WI38 (cell line): ENCODE results near the gene KDM4C.

Experiments used
- H3K4me3 ChIP-seq: 2 replicates; pipeline ENCODE4 v1.5.1; 2011; ENCODE audit warnings: low read depth, mild to moderate bottlenecking, control low read depth, low read length
- CTCF ChIP-seq: IDR thresholded peaks from 2 replicates; pipeline ENCODE4 v1.5.1; 2012; ENCODE audit warnings: low read depth, mild to moderate bottlenecking, control low read depth, low read length

Gene KDM4C

GRCh38 chr9:7150153-7150890, 392.5 kb downstream of the KDM4C start:
- no peak for TF ChIP-seq CTCF
- H3K4me3 ChIP-seq = no peak overlapping the region

- H3K4me3 ChIP-seq = no peak overlapping the region
- TF ChIP-seq CTCF = no peak
These were observed 395.4 kb downstream of the KDM4C start for GRCh38 chr9:7153134-7153533.

- no peak overlapping the region for H3K4me3 ChIP-seq
- TF ChIP-seq CTCF = no peak
These were observed 395.8 kb downstream of the KDM4C start for GRCh38 chr9:7153566-7153965.

DNA sequence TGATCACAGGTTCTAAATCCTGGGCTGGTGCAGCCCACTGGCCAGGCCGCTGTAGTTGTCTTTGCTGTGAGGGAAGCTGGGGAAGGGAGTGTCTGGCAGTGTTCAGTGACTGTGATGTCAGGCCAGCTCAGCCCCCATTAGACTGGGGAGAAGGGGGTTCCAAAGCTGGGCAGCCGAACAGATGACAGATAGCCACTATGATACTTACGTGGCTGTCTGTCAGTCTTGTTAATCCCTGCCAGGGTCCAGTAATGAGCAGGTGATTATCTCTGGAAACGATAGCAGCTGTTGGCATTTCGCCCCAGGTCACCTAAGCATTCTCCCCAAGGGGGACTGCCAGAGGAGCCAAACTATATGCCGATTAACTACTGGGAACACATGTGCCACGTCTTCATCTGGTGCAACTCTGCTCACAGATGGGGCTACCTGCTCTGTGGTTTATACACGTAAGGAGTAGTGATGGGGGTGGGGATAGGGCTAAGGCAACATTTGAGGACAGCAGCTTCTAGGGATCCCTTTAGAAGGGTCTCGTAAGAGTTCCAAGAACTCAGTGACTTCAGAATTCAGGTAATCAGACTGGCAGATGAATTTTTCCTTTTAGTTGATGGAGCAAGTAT, 396.3 kb downstream of the KDM4C start:
- no peak for TF ChIP-seq CTCF
- H3K4me3 ChIP-seq = no peak overlapping the region

DNA sequence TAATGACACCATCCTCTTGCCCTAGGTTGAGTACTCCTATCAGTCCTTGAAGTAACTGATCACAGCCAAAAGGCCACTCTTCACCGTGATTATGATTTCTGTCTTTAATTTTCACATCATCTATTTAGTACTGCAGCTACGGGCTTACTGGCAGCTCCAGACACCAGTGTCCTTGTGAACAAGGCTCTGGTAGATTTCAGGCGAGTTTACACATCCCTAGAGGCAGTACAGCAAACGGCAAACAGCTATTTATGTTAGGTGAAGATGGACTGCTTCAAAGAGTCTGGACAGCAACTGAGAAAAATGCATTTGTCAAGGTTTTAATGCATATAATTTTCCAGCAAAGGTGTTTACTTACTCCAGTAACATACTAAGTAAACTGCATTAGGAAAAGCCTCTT, 396.9 kb downstream of the KDM4C start:
- TF ChIP-seq CTCF = no peak
- no peak overlapping the region for H3K4me3 ChIP-seq

DNA sequence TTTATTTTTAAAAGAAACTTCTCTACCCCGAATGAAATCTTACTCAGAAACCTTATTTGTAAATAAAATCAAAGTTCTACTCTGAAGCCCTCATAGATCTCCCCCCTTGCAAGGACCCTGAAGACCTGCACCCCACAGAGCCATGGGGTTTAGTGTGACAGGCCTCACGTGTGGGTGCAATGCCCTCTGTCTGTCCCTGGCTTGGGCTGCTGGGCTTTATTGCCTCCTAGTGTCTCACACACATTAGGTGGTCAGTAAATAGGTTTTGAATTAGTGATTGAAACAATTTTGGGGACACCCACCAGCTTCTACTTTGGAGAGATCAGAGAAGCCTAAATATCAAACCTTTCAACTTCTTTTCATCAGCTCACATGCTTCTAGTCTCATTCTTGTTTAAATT, 403.7 kb downstream of the KDM4C start:
- no peak for TF ChIP-seq CTCF
- no peak overlapping the region for H3K4me3 ChIP-seq

DNA sequence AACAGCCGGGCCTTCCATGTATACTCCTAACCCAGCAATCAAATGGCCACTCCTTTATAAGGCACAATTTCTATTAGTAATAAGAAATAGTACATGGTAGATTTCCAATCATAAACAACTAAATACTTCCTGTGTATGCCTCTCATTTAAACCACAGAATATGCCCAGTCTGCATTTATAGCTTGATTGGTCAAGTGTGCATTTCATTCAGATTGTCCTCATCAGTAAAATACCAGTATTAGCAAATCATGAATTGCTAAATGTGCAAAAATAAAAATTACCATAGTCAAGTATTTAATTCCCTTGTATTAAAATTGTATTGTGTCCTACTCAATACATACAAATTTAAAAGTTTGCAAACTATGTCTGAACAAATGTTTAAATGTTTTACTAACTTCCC, 406.2 kb downstream of the KDM4C start:
- no peak overlapping the region for H3K4me3 ChIP-seq
- no peak for TF ChIP-seq CTCF
